DMS79 treated with DMSO at 0.1 percent for 48 hours (cell line): ENCODE data around the gene CDC34.

Experiments
- DNase-seq: peaks from one replicate; lab custom pipeline; 2025; lab: John Stamatoyannopoulos, UW

The CDC34 gene, protein sequence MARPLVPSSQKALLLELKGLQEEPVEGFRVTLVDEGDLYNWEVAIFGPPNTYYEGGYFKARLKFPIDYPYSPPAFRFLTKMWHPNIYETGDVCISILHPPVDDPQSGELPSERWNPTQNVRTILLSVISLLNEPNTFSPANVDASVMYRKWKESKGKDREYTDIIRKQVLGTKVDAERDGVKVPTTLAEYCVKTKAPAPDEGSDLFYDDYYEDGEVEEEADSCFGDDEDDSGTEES

DNA sequence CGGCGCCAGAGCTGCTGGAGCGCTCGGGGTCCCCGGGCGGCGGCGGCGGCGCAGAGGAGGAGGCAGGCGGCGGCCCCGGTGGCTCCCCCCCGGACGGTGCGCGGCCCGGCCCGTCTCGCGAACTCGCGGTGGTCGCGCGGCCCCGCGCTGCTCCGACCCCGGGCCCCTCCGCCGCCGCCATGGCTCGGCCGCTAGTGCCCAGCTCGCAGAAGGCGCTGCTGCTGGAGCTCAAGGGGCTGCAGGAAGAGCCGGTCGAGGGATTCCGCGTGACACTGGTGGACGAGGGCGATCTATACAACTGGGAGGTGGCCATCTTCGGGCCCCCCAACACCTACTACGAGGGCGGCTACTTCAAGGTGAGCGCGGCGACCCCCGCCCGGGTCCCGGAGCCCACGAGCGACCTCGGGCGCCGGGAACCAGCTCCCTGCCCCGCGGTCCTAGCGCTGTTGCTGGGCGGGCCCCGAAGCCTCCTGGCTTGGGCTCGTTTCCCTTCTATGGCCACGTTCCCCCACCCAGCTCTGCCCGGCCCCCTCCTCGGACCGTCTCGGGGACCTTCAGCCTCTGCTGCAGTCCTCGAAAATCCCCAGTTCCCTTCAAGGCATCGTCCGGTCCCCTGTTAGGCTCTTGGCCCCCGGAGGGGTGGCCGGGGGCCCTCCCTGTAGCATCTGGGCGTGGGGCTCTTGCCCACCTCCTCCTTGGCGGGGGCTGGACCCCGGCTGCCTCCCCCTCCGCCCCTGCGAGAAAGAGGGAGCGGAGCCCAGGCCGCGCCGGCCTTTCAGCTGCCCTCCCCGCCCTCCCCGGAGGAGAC lies at the start of gene CDC34:
Gene CDC34, plus strand, starts transcription at position 8 of the 808 bp plus-strand sequence. Its CDS starts 172 bp downstream, at position 180.
- no peak for DNase-seq

DNA sequence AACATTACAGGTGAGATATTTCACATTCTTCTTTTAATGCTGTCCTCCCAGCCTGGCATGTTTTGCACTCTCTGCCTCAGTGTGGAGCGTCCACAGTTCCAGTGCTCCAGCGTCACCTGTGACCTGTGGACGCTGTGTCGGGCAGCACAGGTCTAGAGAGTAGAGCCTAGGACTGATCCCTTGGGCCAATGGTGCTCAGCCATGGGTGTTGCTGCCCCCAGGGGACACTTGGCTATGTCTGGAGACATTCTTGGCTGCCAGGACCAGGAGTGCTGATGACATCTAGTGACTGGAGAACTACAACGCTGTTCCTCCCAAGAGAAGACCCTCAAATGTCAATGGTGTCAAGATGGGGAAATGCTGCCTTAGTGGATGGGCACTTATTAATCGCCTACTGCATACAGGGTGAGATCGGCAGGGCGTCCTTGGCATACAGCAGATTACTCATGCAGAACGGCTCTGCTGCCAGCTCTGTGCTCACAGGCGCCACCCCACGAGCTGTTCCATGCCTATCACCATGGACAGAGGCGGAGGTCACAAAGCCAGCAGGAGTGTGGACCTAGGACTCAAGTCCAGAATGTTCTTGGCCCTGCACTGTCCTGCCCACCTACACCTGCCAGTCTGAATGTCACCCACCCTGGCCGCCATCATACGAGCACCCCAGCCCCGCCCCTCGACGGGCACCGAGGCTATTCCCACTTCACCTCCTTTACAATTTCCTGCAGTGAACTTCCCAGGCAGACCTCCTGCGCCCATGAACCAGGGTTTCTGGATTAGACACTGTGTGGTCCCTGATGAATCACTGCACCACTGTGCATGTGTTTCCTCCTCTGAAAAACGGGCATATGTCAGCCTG lies 49.1 kb upstream of the CDC34 start:
- DNase-seq: no peak

DNA sequence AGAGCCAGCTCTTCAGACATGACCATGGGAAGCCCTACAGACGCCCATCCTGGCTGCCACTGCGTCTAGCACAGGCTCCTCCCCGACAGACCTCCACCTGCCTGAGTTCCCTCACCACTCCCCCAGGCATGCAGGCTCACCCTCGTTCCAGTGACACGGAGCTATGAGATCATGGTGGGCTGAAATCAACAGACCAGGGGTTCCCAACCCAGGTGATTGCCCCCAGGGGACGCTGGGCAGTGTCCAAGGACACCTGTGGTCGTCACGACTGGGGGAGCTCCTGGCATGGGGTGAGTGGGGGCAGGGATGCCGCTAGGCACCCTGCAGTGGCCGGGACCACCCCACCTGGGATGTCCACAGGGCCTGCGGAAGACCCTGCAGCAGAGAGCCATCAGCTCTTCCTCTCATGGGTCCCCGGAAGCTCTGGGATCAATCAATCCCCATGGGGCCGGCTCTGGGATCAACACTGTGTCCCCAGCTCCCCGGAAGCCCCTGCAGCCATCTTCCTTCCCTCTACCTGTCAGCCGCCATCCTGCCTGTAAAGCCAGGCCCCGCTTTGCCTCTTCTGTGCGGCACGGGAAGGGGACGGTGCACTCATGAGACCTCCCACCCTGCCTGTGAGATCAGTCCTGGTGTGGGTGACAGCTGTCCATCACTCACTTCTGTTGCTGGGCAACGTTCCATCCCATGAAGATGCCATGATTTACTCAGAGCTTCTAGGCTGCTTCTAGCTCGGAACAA lies 48.1 kb upstream of the CDC34 start:
- no peak for DNase-seq

DNA sequence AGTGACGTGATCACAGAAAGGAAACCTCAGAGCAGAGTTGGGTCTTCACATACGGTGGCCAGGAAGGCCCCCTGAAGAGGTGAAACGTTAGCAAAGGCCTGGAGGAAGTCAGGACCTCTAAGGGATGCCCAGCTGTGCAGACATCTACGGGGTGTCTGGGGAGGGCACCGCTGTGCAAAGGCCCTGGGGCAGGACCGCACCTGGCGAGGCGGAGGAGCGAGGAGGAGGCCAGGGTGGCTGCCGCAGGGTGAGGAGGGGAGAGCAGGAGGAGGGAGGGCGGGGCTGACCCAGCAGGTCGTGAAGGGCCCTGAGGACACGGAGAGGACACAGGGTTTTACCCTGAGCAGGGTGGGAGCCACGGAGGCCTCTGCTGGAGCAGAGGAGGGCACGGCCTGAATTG lies 47.1 kb upstream of the CDC34 start:
- DNase-seq: no peak

DNA sequence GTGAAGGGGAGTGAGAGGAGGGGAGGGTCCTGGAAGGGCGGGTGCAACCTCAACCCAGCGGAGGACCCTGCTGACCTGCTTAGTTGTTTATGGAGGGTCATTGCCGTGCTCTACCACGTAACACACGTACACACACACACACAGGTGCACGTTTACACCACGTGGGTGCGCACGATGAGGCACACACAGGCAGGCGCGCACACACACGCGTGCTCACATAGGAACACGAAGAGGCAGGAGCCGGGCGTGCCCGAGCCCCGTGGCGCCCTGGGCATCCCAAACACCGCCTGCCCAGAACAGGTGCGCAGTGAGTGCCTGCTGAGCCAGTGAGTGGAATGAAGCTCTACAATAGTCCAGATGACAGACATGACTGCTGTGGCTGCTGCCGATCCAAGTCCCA lies 46.5 kb upstream of the CDC34 start:
- DNase-seq: peak; percentile 74

DNA sequence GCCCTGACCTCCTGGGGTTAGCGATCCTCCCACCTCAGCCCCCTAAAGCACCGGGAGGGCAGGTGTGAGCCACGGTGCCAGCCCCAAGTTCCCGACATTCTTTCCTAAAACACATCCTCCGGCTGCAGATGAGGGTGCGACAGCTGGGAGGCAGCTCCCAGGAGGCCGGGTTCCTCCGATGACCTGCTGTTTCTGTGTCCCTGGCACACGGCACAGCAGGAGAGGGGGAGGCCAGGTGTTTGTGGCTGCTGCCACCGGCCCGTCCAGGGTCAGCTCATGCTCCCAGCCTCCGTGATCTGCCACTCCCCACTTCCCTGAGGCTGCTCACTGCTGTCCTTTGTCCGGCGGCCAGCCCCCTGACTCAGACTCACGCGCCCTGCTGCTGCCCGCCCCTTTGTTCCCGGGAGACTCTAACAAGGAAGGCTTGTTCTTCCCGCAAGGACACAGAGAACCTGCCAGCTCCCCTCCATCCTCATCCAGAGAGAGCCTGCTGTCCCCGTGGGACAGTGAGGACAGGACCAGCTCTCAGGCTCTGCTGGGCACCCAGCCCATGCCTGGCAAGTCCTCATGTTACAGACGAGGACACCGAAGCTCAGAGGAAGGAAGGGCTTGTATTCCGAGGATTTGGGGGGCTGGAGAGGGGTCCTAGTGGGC lies 45.9 kb upstream of the CDC34 start:
- peak; percentile 56 for DNase-seq

DNA sequence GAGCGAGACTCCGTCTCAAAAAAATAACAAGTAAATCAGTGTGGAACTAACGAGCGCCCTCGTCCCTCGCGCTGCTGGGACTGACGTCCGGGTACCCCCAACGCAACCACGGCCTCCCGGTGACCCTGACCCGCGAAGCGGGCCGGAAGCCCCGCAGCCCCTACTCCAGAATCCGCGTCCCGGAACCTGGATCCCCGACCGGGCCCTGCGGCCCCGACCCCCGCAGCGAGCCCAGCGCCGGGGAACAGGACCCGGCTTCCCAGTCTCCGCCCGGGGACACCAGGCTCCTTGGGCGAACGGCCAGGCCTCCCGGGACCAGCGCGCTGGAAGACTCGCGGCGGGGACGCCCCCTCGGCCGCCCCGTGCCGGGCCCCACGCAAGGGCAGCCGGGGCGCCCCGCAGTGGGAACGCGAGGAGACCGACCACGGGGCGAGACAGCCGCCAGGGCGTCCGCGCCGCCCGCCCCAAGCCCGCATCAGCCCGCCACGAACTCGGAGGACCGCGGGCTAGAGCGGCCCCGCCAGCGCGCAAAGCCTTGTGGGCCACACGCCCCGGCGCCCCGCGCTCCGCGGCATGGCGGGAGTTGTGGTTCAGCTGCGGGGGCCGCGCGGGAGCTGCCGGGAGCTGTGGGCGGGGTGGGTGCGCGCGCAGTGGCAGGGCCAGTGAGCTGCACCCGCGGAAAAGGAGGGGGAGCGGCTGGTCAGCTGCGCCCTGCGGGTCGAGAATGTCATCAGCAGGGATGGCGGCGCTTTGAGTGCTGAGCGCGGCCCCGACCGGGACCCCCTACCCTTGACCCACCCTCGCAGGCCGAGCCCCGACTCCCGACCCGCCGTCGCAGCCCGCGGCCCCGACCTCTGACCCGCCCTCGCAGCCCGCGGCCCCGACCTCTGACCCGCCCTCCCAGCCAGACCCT lies 42.8 kb upstream of the CDC34 start:
- peak; percentile 82 for DNase-seq

DNA sequence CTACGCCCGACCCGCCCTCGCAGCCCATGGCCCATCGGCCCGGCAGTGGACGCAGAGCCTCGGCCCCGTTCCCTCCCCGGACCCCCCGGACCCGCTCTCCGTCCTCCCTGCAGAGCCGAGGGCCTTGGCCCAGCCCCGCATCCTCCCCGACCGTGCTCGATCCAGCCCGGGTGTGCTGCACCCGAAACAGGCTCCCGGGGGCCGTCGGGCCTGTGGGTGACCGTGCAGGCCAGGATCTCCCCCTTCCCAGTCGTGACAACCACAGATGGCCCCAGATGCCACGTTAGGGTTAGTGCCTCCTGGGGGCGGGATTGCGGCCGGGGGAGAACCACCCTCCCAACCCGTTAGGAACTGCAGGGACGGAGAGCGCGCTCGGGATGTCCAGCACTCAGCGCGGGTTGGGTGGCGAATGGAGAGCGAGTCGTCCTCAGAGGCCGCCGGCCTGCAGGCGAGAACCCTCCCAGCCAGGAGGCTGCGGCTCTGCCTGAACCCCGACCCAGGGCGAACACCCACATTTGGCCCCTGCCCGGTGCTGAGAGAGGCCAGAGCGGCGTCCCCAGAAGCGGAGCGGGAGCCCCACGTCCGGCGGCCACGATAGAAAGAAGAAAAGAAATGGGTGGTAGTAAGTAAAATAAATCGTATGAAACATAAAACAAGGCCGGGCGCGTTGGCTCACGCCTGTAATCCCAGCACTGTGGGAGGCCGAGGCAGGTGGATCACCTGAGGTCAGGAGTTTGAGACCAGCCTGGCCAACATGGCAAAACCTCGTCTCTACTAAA lies 42.0 kb upstream of the CDC34 start:
- no peak for DNase-seq

DNA sequence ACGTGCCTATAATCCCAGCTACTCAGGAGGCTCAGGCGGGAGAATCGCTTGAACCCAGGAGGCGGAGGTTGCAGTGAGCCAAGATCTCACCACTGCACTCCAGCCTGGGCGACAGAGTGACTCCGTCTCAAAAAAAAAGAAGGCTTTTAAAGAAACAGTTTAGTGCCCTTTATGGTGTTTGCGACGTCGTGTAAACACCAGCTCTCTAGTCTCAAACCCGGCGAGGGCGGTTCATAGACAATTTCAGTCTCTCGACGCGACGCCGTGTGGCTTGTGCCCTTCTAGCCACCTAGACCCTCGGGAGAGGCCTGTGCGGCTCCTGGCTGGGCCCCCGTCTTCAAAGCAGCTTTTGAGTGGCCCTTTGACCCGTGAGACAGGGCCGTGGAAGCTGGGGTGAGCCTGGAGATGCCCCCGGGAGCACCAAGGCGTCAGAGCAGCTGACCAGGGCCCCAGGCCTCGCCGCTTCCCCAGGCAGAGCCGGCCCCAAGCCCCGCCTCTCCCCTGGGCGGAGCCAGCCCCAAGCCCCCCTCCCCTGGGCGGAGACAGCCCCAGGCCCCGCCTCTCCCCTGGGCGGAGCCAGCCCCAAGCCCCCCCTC lies 40.3 kb upstream of the CDC34 start:
- no peak for DNase-seq

DNA sequence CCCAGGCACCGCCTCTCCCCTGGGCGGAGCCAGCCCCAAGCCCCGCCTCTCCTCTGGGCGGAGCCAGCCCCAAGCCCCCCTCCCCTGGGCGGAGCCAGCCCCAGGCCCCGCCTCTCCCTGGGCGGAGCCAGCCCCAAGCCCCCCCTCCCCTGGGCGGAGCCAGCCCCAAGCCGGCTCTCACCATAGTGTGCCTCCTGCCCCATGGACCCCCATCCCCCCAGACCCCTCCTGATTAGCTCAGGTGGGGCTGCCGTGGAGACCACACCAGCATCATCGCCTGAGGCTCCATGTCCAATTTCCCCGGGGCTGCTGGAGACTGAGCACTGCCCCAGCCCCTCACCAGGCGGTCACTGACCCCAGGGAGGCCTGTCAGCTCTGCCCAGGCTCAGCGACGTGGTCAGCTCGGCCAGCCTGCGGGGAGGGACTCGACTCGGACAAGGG lies 39.4 kb upstream of the CDC34 start:
- no peak for DNase-seq

DNA sequence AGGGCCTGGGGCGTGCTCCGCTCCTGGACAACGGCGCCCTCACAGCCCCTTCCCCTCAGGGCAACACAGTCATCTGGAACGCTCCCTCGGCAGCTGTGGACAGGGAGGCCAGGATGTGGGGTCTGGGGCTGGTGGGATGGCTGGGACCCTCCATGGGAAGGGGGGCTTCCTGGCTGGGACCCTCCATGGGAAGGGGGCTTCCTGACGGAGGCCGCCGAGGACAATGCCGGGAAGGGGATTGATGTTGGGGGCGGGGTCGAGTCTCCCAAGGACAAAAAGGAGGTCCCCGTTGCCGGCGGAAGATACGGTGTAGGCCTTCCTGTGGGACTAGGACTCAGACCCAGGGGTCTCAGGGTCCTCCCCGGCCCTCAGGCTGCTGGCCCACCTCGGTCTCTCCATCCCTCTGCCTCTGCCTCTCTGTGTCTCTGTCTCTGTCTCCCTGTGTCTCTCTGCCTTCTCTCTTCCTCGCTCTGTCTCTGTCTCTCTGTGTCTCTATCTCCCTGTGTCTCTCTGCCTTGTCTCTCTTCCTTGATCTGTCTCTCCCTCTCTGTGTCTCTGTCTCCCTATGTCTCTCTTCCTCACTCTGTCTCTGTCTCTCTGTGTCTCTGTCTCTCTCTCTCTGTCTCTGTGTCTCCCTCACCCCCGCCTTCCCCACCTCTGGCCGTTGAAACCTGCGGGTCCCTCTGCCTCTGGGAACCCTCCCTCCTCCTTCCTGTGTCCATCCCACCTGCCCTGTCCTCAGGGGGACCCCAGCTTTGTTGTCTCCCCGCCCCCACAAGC lies 38.0 kb upstream of the CDC34 start:
- DNase-seq: no peak

DNA sequence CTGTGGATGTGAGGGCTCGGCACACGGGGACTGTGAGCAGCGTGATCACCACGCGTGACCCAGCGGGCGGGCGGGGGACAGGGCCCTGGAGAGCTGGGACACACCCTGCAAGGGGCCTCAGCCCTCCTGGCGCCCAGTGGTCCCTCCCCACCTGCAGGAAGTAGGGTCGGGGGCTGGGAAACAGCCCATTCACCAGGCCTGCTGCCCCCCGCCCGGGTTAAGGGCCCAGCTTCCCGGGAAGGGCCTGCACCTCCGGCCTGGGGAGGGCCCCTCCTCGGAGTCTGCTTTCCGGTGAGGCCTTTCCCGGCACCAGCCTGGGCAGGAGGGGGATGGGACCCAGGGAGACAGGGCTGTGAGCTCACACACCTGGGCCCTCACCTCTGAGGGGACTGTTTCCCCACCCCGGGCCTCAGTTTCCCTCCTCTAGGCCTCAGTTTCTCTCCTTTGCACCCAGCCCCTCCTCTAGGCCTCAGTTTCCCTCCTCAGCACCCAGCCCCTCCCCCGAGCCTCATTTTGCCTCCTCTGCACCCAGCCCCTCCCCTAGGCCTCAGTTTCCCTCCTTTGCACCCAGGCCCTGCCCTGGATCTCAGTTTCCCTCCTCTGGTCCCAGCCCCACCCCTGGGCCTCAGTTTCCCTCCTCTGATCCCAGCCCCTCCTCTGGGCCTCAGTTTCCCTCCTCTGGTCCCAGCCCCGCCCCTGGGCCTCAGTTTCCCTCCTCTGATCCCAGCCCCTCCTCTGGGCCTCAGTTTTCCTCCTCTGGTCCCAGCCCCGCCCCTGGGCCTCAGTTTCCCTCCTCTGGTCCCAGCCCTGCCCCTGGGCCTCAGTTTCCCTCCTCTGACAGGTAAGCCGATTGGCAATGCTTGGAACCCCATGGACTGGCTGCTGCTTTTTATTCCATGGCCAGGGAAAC lies 37.1 kb upstream of the CDC34 start:
- no peak for DNase-seq

DNA sequence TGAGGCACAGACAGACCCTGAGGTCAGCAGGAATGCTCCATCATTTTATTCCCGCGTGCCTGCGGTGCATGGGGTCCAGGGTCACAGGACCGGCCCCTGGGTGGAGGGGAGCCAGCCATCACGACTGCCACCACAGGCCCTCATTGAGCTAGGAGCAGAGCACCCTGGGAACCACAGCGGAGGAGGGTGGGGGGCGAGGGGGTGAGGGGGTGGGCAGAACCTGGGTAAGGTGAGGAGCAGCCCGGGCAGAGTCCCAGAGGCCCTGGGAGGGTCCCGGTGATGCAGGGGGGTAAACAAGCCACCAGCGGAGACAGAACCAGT lies 36.5 kb upstream of the CDC34 start:
- no peak for DNase-seq

DNA sequence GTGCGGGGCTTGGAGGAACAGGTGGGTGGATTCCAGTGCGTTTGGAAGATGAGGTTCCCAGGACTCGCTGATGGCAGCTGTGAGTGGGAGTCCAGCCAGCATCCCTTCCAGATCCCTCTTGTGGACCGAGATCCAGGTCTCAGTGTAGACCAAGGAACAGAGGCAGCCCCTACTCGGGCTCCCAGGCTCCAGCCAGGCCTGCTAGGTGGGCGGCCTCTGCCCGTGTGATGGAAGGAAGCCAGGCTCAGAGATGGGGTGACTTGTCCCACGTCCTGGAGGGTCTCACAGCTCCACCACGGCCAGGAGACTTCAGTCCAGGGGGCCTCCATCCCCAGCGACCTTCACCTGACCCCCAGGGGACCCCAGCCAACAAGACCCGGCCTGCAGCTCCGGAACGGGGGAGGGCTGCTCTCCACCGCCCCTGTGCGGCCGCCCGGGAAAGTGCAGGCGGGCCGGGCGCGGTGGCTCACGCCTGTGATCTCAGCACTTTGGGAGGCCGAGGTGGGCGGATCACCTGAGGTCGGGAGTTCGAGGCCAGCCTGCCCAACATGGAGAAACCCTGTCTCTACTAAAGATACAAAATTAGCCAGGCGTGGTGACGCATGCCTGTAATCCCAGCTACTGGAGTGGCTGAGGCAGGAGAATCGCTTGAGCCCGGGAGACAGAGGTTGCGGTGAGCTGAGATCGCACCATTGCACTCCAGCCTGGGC lies 36.0 kb upstream of the CDC34 start:
- DNase-seq: no peak

DNA sequence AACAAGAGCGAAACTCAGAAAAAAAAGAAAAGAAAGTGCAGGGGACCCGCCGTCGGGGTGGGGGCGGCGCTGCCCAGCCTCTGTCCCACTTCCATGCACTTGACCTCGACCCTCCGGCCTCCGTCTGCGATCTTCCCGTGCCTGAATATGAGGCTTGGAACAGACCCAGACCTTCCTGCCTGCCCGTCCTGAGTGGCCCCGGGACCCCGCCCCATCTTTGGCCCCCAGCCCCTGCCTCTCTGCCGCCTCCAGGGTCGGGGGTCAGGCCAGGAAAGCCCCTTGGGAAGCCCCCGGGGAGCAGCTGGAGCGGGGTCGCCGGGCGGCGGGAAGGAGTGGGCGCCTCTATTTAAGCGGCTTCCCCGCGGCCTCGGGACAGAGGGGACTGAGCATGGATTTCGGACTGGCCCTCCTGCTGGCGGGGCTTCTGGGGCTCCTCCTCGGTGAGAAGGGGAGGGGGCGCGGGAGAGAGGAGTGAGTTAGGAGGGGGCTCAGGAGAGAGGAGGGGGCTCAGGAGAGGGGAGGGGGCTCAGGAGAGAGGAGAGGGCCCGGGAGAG lies 35.4 kb upstream of the CDC34 start, which contains the start of gene MADCAM1:
Gene MADCAM1, plus strand, starts transcription at position 375 of the 554 bp plus-strand sequence. Its CDS starts 14 bp downstream, at position 389.
- no peak for DNase-seq

DNA sequence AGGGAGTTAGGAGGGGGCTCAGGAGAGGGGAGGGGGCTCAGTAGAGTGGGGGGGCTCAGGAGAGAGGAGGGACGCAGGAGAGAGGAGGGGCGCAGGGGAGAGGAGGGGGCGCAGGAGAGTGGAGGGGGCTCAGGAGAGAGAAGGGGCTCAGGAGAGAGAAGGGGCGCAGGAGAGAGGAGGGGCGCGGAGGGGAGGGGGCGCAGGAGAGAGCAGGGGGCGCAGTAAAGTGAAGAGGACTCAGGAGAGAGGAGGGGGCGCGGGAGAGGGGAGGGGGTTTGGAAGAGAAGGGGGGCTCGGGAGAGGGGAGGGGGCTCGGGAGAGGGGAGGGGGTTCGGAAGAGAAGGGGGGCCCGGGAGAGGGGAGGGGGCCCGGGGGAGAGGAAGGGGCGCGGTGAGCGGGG lies 34.6 kb upstream of the CDC34 start:
- no peak for DNase-seq
